ENCODE data around the gene CRTC1. TPM values are rescaled to one million over a fixed set of nuclear protein-coding genes. Genes with fewer than 3 reads are reported as not detected.

Gene CRTC1
- total RNA-seq, 1 experiment from 2014 or later: 19.0 TPM

DNA sequence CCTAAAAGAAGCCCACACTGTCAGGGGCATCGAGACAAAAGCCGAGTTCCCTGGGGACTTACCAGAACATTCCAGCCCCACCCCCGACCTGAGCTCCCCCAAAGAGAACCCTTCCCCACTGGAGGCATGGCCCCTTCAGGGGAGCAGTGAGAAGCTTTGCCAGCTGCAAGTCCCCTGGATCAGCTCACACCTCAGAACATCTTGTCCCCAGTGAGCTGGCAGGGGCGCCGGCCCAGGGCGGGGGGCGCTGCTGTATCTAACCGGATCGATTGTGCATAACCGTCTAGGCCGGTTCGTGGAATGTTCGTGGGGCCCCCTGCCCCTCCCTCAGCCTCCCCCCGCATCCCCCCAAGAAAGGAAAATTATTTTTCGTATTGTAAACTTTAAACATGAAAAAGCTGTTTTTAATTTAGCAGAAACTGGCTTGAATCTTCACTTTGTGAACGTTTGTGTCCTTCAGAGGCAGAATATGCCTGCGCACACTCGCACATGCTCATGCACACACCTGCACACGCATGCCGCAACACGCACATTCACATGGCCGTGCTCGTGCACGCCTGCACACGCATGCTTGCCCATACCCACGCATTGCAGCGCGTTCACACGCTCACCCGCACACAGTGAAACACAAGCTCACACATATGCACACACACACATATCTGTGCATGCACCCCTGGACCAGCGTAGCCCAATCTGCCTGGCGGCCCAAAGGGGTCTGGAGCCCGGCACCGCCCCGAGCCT, 12.0 kb upstream of the CRTC1 start:
- H2AK5ac ChIP-seq (ENCODE audit: insufficient read length, low read length): no peak overlapping the region
- H4K91ac ChIP-seq (ENCODE audit: insufficient read length, low read depth, low read length): no peak overlapping the region
- H2BK120ac ChIP-seq (ENCODE audit: low read depth, low read length, poor library complexity, severe bottlenecking): no peak overlapping the region
- H3K79me2 ChIP-seq (ENCODE audit: insufficient read depth, low read length): no peaks in the 10 kb centered on the region
- H3K27ac ChIP-seq (ENCODE audit: insufficient read length, low read depth, low read length): no peak overlapping the region
- H2BK20ac ChIP-seq (ENCODE audit: low read depth, low read length, poor library complexity, severe bottlenecking): no peak overlapping the region
- no peak overlapping the region for H2BK15ac ChIP-seq (ENCODE audit: low read depth, low read length)
- DNase-seq: no peak
- no peaks in the 10 kb centered on the region for H3K27me3 ChIP-seq (ENCODE audit: insufficient read depth, low read length)
- peaks cover 2 to 9% of the 10 kb centered on the region in 2 experiments; a peak in 3 of 4 replicates for H3K4me1 Mint-ChIP-seq
- no peak overlapping the region for H3K23ac ChIP-seq (ENCODE audit: insufficient read length, low read depth, low read length)
- no peak overlapping the region for H3K9ac ChIP-seq (ENCODE audit: extremely low read depth, insufficient read length, low read length)
- no peaks in the 10 kb centered on the region for H3K9me3 ChIP-seq (ENCODE audit: control insufficient read depth, low read depth, low read length)
- H3K14ac ChIP-seq (ENCODE audit: insufficient read depth, low read length): no peak overlapping the region
- H4K5ac ChIP-seq (ENCODE audit: insufficient read length, low read depth, low read length): no peak overlapping the region
- no peak overlapping the region for H3T11ph ChIP-seq (ENCODE audit: low read length)
- H3K4me3 Mint-ChIP-seq: no peak overlapping the region; a peak in 1 of 5 replicates
- H3K4ac ChIP-seq (ENCODE audit: low read depth, low read length): no peak overlapping the region
- no peak overlapping the region for H3K56ac ChIP-seq (ENCODE audit: insufficient read length, low read depth, low read length)
- H2AFZ ChIP-seq (ENCODE audit: low read length): no peak overlapping the region
- no peaks in the 10 kb centered on the region for H3K9me3 Mint-ChIP-seq
- WGBS (ENCODE audit: extremely low coverage, insufficient read length, low lambda C conversion rate): no CpG with 5 or more reads among the region's 35 CpGs
- H3K79me1 ChIP-seq (ENCODE audit: insufficient read depth, low read depth, low read length, poor library complexity, severe bottlenecking): no peaks in the 10 kb centered on the region
- H3K36me3 Mint-ChIP-seq (ENCODE audit: insufficient read depth in 1 of 3, low read depth in 3 of 3): peaks cover 0 to 20% (median 14%) of the 10 kb centered on the region in 3 experiments; a peak in 5 of 7 replicates
- H4K8ac ChIP-seq (replicated peaks; ENCODE audit: insufficient read length, low read depth, low read length): no peak overlapping the region
- TF ChIP-seq, protein P1, sequence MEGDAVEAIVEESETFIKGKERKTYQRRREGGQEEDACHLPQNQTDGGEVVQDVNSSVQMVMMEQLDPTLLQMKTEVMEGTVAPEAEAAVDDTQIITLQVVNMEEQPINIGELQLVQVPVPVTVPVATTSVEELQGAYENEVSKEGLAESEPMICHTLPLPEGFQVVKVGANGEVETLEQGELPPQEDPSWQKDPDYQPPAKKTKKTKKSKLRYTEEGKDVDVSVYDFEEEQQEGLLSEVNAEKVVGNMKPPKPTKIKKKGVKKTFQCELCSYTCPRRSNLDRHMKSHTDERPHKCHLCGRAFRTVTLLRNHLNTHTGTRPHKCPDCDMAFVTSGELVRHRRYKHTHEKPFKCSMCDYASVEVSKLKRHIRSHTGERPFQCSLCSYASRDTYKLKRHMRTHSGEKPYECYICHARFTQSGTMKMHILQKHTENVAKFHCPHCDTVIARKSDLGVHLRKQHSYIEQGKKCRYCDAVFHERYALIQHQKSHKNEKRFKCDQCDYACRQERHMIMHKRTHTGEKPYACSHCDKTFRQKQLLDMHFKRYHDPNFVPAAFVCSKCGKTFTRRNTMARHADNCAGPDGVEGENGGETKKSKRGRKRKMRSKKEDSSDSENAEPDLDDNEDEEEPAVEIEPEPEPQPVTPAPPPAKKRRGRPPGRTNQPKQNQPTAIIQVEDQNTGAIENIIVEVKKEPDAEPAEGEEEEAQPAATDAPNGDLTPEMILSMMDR (conservative IDR thresholded peaks at IDR 0.05): no peak
- H3K27ac Mint-ChIP-seq: peak overlapping the region in 1 of 3 experiments; percentile 87; a peak in 1 of 7 replicates
- H2BK5ac ChIP-seq (ENCODE audit: insufficient read length, low read length): no peak overlapping the region
- no peaks in the 10 kb centered on the region for H3K4me1 ChIP-seq (ENCODE audit: insufficient read depth, low read length)
- no peaks in the 10 kb centered on the region for H4K20me1 ChIP-seq (ENCODE audit: control insufficient read depth, insufficient read depth, insufficient read length)
- no peaks in the 10 kb centered on the region for H3K23me2 ChIP-seq (ENCODE audit: insufficient read length, low read depth, low read length, poor library complexity, severe bottlenecking)
- H3K27me3 Mint-ChIP-seq (ENCODE audit: low read depth): no peaks in the 10 kb centered on the region
- no peak overlapping the region for H3K4me2 ChIP-seq (ENCODE audit: insufficient read depth, insufficient read length, low read length)
- no peak overlapping the region for H2BK12ac ChIP-seq (ENCODE audit: insufficient read length, low read depth, low read length)
- H3K18ac ChIP-seq (ENCODE audit: insufficient read length, low read depth, low read length): no peak overlapping the region

All from H9 (cell line).